SU-DHL-6 (cell line): ENCODE measurements around the gene SPINK2.

Source experiments
- H2AFZ ChIP-seq: fragments of 200-600 bp; sonication (generic); 2 replicates; pipeline ENCODE4 v1.6.1; 2014; ENCODE audit warnings: low read depth, mild to moderate bottlenecking, moderate library complexity, mixed read lengths, antibody characterized with exemption, low read length; ENCODE audit not compliant: severe bottlenecking
- H3F3A ChIP-seq: fragments of 200-600 bp; shearing (Covaris generic); 2 replicates; pipeline ENCODE4 v1.6.0; 2016; ENCODE audit warnings: antibody characterized with exemption, mild to moderate bottlenecking; ENCODE audit not compliant: insufficient read depth
- H3K27ac ChIP-seq: fragments of 200-600 bp; sonication (generic); 2 replicates; pipeline ENCODE4 v1.5.1; 2016; ENCODE audit warnings: low read depth, mild to moderate bottlenecking, low read length, moderate library complexity, mixed read lengths
- H3K27me3 ChIP-seq: fragments of 200-600 bp; sonication (generic), shearing (Covaris generic); 2 replicates; pipeline ENCODE4 v1.6.0; 2014; ENCODE audit warnings: mild to moderate bottlenecking, low read length
- H3K36me3 ChIP-seq: fragments of 200-600 bp; sonication (generic); 2 replicates; pipeline ENCODE4 v1.6.1; 2014; ENCODE audit warnings: mild to moderate bottlenecking, low read length, mixed read lengths
- H3K4me2 ChIP-seq: fragments of 300-600, 200-600 bp; shearing (Covaris generic), sonication (generic); 2 replicates; pipeline ENCODE4 v1.6.0; 2014; ENCODE audit warnings: low read length, low read depth, mild to moderate bottlenecking; ENCODE audit not compliant: poor library complexity, severe bottlenecking
- H3K4me3 ChIP-seq: fragments of 200-600 bp; sonication (generic); 2 replicates; pipeline ENCODE4 v1.5.1; 2014; ENCODE audit warnings: antibody characterized with exemption, low read length, mild to moderate bottlenecking, mixed read lengths; ENCODE audit not compliant: insufficient read depth, poor library complexity, severe bottlenecking
- H3K79me2 ChIP-seq: fragments of 200-600 bp; sonication (generic); 2 replicates; pipeline ENCODE4 v1.6.1; 2014; ENCODE audit warnings: mild to moderate bottlenecking, low read length, moderate library complexity; ENCODE audit not compliant: insufficient read depth
- H3K9ac ChIP-seq: fragments of 200-600 bp; sonication (generic); 2 replicates; pipeline ENCODE4 v1.7.0; 2014; ENCODE audit warnings: mild to moderate bottlenecking, low read length
- H3K9me2 ChIP-seq: fragments of 200-600 bp; sonication (generic); replicated peaks from 2 replicates; pipeline ENCODE4 v1.6.1; 2014; ENCODE audit warnings: low read length; ENCODE audit not compliant: insufficient read depth
- H3K9me3 ChIP-seq: fragments of 200-600 bp; sonication (generic); 2 replicates; pipeline ENCODE4 v1.6.1; 2014; ENCODE audit warnings: low read length, mixed read lengths; ENCODE audit not compliant: insufficient read depth
- H4K20me1 ChIP-seq: fragments of 200-600 bp; sonication (generic); 2 replicates; pipeline ENCODE4 v1.6.1; 2014; ENCODE audit warnings: low read depth, mild to moderate bottlenecking, antibody characterized with exemption, low read length, moderate library complexity, mixed read lengths
- CTCF ChIP-seq: fragments of 200-600 bp; sonication (generic); IDR thresholded peaks from one replicate; pipeline ENCODE4 v1.5.1; 2017; ENCODE audit warnings: antibody characterized with exemption, mild to moderate bottlenecking, low read length, moderate library complexity; ENCODE audit not compliant: insufficient read depth, poor library complexity, severe bottlenecking
- EZH2phosphoT487 ChIP-seq: fragments of 200-600 bp; sonication (generic), shearing (Covaris generic); conservative IDR thresholded peaks from 2 replicates; pipeline ENCODE4 v1.6.1; 2018; ENCODE audit warnings: mild to moderate bottlenecking, antibody characterized with exemption, low read length, moderate library complexity, mixed read lengths

Gene SPINK2

GRCh38 chr4:56803471-56803870 is 18.0 kb downstream of the SPINK2 start:
- Histone ChIP-seq H3K9me3 (no peaks in the 10 kb centered on the region), H3F3A (0 out of 2 replicates have a peak, but pooled peaks cover 4% of the 10 kb centered on the region), H3K79me2 (no peaks in the 10 kb centered on the region), H3K4me2 (peak overlapping the region; percentile 57), H3K36me3 (no peaks in the 10 kb centered on the region), H4K20me1 (no peaks in the 10 kb centered on the region), H3K9me2 (no peaks in the 10 kb centered on the region), H3K27me3 (no peaks in the 10 kb centered on the region), H3K9ac (peak overlapping the region; percentile 8; the same call in 1 of the 2 replicates), H2AFZ (no peak overlapping the region), H3K4me3 (no peak overlapping the region), H3K27ac (peak overlapping the region; percentile 80)
- TF ChIP-seq EZH2phosphoT487 (no peak), CTCF (no peak)

GRCh38 chr4:56799824-56800756 is 21.4 kb downstream of the SPINK2 start:
- Histone ChIP-seq H3K4me3 (peak overlapping the region; percentile 62), H3K36me3 (no peaks in the 10 kb centered on the region), H3F3A (0 out of 2 replicates have a peak, but pooled peaks cover 4% of the 10 kb centered on the region), H4K20me1 (no peaks in the 10 kb centered on the region), H3K9ac (peak overlapping the region; percentile 69), H3K4me2 (peak overlapping the region; percentile 93), H3K27me3 (no peaks in the 10 kb centered on the region), H3K27ac (peak overlapping the region; percentile 76), H3K9me3 (no peaks in the 10 kb centered on the region), H3K79me2 (no peaks in the 10 kb centered on the region), H3K9me2 (no peaks in the 10 kb centered on the region), H2AFZ (peak overlapping the region; percentile 98)
- TF ChIP-seq EZH2phosphoT487 (no peak), CTCF (peak; percentile 33)

GRCh38 chr4:56799161-56799759 is 22.2 kb downstream of the SPINK2 start:
- Histone ChIP-seq H3K9me3 (no peaks in the 10 kb centered on the region), H2AFZ (no peak overlapping the region), H3K4me3 (peak overlapping the region; percentile 62), H3K9me2 (no peaks in the 10 kb centered on the region), H3K36me3 (no peaks in the 10 kb centered on the region), H3K9ac (peak overlapping the region; percentile 69), H3K79me2 (no peaks in the 10 kb centered on the region), H4K20me1 (no peaks in the 10 kb centered on the region), H3K27me3 (no peaks in the 10 kb centered on the region), H3F3A (0 out of 2 replicates have a peak, but pooled peaks cover 4% of the 10 kb centered on the region), H3K4me2 (peak overlapping the region; percentile 93), H3K27ac (0 out of 2 replicates have a peak overlapping the region, but pooled peaks have one; percentile 76)
- TF ChIP-seq EZH2phosphoT487 (no peak), CTCF (no peak)
